CD4-positive, alpha-beta T cell treated with Interleukin-1 beta for 1 hour (primary cell): Measurements from ENCODE around the gene PPM1L.
A peak's percentile ranks its signal among the peaks of the same experiment; 100 is the strongest.

Experiments
- DNase-seq, 2 donors: peaks; one replicate each; pipeline ENCODE4 v3.0.0-alpha.2; 2020 to 2022

The PPM1L gene

DNA sequence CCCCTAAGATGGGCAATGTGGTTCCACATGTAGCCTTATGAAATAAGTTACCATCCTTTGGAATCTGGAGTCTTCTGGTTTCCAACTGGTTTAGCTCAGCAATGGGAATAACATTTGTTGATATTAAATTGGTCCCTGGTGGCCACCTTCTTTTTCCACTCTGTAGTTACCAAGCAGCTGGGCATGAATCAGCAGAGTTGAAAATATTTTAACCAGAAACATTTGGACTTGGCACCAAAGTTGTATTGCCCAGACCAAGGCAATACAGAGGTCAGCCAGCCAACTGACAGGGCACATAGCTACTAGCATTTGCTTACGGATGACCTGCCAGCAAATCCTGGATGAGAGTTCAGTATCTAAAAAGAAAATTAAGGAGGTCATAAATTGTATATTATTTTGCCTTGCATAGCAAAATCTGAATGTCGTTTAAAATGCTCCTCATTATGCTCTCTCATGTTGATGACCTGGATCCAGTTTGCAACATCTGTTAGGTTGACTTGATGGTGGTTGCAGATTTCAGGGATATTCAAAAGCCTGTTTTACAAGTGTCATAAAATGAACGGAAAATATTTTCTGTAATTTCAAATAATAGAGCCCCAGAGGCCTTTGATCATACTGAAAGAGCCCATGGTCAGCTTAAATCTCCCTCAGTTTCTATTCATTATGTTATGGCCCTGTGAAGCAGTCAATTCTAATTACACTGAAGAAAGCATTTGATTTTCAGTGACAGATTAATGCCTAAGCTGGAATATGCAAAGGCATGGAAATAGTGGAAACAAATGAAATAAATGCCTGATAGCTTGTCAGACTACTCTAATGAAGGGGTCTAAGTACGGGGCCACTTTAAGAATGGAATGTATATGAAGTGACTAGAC is 54.6 kb downstream of the PPM1L start:
- DNase-seq, result no peak

DNA sequence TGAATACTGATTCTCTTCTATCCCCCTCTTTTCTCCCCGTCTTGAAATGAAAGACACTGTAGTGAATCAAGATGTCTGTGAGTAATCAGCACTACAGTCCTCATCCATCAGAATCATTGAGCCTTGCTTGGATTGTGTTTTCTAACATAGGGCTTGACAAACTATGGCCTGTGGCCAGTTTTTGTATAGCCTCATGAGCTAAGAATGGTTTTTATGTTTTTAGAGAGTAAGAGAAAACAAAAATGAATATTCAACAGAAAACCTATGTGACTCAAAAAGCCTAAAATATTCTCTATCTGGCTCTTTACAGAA is 55.2 kb downstream of the PPM1L start:
- no peak for DNase-seq

DNA sequence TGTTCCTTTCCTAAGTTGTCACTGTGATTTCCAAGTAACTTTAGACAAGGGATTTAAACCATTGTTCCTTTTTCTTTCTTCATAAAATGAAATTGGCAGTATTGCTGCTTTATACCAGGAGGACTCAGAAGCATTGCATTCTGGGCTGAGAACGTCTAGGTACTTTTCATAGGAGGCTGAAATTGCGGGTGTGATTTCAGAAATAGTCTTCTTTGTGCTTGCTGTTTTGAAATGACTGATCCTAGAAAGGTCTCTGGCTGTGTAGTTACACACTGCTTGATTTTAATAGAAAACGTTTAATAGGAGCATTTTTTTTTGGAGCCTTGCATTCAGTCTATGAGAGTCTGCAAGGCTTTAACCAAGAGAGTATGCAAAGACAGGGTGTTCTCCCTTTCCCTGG is 56.3 kb downstream of the PPM1L start:
- no peak for DNase-seq

DNA sequence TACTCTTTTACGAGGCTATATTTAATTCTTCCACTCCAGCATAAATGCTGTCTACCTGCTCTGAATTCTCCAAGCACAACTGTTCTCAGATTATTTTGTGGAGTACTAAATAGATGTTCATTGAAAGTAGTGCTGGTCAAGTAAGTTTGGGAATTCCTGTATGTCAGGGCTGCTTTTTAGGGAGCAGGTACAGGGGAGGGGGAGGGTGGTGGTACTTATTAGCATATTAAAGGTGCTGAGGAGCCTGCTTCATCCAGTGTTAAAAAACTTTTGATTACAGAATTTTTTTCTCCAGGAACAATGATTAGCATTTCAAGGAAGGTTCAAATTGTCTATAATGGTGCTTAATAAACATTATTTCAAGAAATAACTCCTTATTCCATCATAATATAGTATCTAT is 59.2 kb downstream of the PPM1L start:
- DNase-seq, result no peak

DNA sequence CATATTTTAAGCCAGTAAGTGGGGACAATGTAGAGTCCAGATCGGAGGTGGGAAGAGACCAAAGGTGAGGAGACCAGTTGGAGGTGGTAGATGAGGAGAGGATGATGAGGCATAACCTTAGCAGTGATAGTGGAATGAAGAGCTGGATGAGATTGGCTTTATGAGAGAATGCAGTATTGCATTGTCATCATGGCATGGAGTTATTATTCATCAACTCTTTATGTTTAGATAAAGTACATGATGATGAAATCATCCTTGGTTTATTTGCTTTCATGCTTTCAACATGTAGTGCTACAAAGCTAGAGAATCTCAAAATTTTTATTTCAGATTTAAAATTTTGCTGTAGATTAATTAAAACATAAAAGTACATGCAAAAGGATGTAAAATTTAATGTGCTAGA is 64.0 kb downstream of the PPM1L start:
- no peak for DNase-seq

DNA sequence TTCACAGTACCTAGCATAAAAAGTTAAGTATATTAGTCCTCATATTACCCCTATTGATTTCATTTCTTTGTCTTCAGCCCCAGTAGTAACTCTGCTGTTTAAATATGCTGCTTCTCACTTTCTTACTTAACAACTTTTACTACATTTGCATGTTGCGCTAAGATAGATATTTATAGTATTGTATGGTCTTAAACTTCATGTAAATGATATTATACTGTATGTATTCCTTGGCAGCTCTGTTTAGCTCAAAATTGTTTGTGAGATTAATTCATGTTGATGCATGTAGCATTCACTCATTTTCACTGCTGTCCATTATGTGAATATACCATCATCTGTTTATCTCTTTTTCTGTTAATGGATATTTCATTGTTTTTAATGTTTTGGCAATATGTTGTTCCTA is 64.4 kb downstream of the PPM1L start:
- DNase-seq, result no peak

DNA sequence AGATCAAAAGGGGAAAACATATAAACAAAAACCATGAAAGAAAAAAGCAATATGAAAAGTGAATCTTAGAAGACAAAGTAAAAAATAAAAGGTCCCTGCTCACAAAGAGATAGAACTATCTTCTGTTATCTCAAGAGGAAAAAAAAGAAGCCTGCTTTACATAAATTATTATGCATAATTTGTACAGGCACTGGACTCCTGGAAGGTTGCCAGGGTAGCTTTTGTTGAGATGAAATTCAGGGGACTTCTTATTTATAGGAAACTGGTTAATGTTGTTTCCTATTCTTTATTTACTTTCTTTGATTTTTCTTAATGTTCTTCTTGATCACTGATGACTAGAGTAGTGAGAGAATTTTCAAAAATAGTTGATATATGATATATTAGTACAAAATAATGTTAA is 66.9 kb downstream of the PPM1L start:
- no peak for DNase-seq

DNA sequence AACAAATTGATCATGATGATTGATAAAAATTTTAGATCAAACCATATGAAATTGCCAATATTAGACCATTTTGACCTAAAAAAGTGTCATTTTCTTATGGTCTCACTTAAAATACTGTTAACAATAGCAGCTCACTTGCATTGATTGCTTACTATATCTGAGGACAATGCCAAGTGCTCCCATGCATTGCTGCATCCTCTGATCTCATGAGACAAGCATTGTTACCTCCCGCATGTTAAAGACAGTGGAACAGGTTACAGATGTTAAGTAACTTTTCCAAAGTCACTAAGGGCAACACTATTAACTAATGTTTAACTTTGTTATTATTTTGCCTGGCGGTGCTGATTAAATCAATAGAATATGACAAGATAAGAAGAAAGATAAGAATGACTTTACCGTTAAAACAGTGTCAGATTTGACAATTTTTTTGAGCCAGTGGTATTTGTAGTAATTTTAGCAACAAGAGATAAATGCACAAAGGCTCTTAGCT is 69.3 kb downstream of the PPM1L start:
- no peak for DNase-seq

DNA sequence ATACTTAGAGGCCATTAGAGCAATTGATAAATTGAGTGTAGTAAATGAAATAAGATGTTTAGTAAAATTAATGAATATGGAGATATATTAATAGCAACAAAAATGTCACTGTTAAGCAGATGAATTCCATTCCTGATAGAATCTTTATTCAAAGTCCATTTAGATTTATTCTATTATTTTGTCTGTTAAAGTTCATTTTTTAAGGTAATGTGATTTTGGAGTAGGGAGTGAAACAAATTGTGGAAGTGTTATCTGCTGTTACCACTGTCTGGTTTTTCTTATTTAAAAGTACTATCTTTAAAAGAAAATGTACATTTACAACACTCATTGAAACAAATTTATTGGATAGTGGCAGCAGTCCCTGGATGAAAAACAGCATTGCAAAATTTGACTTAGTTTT is 70.4 kb downstream of the PPM1L start:
- no peak for DNase-seq

DNA sequence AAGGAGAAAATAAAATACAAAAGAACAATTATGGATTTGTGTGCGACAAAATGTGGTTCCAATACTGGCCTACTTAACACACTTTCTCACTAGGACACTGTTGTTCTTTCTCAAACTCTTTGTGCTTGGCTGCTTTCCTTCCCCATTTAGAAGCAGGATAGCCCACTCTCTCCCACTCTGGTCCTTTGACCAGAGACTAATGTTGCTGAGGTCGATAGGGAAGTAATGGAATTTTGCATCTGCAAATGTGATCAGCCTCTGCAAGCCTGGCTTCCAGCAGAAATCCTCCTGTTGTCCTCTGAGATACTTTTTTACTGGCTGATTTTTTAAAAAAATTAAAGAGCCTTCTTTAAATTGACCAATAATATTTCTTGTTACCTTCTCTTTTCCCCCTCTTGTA is 71.0 kb downstream of the PPM1L start:
- DNase-seq, result no peak

DNA sequence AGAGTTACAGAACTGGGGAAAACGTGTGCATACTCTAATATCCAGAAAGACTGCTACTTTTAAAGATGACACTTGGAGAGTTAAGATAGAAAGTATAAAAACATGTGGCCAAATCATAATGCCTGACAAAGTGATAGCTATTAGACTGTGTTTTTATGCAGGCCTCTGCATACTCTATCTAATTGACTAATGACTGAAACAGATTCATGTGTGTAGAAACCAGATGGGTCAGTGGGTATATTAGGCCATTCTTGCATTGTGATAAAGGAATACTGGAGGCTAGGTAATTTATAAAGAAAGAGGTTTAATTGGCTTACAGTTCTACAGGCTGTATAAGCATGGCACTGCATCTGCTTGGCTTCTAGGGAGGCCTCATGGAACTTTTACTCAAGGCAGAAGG is 71.5 kb downstream of the PPM1L start:
- no peak for DNase-seq

DNA sequence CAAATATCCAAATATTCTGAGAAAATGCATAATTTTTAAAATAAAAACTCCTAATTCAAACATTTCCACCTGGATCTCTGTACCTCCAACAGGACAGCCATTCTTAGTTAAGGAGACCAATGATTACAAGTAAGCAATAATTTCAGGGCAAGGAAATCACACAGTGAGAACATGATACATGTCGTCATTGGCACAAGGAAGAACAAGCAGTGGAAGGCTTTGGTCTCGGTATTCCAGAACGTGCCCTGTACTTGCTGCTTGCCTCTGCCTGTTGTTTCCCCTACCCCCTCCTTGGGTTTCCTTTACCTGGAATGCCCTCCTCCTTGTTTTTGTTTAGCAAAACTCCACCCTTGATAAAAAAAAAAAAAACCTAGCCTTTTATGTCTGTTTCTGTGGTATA is 72.8 kb downstream of the PPM1L start:
- no peak for DNase-seq

DNA sequence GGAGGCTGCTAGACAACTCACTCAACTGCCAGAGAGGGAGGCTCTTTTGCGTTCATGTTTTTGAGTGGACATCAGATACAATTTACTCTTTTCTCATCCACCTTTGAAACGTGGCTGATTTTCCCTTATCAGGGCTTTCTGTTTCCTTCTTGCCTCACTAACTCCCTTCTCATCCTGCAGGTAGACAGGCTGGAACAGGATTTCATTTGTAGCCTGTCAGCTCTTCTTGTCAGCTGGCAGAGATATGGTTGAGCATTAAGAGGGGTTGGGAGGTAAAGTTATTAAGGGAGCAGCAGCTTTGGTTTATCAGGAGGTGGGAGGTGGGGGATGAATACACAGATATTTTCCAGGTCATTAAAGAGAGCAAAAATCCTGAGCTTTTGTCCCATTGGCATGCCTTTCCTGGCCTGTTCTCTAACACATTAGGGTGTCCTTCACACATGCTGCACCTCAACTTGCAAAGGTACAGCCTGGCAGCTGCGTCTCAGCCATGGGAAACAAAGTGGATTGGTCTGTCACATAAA is 73.5 kb downstream of the PPM1L start:
- DNase-seq, result no peak

DNA sequence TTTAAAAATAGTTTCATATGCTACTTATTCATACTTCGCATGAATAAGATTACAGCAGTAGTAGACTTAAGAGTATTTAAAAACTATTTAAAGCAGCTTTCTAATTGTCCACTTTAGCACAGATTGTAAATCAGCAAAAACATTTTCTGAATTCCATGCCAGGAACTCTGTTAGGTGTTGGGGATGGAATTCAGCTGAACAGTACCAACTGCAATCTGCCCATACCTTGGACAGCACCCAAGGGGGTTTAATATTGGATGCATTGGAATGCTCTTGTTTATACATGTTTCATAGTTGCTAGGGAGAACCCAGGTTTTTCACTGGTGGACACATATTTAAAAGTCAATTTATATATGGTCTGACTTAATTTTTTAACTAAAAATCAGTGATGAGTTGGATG is 74.8 kb downstream of the PPM1L start:
- DNase-seq, result no peak

DNA sequence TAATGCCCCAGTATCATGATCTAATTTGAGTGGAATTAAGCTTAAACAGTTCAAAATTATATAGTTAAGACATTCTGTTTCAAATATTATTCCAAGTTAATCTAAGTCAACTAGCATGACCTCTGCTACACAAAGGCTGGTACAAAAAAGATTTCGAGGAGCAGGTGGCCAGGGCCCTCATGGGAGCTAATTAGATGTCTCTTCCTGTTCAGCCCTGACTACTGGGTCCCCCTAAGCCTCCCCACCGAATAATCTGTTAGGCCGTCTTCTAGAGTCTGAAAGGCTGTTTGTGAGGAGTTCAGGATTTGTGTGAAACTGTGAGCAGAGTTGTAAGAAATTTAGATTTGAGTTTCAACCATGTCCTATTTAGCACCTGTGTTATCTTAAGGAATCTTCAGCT is 75.4 kb downstream of the PPM1L start:
- no peak for DNase-seq

DNA sequence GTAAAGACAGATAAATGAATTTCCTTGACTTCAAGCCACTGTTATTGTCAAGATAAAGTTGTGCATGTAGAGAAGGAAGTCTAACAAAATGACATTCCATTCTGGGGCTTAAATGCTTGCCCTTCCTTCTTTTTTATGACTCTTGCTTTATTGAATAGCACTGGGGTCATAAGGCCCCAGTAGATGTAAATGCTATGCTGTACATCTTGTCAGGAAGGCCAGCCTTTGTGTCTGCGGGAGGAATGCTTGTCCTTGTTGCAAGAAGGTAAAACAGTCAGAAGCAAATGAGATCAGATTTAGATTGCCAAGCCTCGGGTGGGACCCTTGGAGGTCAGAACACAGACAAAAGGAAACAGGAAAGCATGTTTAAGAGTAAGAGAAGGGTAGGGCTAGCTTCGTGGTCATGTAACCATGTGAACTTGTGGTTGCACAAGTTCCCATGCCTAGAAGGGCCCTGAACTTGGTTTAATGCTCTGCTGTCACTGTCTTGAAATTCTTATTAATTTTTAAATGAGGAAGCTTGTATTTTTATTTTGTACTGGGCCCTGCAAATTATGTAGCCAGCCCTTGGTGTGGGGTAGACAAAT is 81.5 kb downstream of the PPM1L start:
- DNase-seq, result peak; percentile 0

DNA sequence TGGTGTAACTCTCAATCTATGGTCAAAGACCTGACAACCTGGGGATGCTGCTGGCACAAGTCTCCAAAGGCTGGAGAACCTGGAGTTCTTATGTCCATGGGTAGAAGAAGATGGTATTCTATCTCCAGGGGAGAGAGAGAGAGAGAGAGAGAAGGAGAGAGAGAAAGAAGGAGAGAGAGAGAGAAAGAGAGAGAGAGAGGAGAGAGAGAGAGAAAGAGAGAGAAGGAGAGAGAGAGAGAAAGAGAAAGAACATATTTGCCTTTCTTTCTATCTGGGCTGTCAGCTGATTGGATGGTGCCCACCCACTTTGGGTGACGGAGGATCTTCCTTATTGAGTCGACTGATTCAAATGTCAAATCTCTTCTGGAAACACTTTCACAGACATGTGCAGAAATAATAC is 84.6 kb downstream of the PPM1L start:
- DNase-seq, result no peak

DNA sequence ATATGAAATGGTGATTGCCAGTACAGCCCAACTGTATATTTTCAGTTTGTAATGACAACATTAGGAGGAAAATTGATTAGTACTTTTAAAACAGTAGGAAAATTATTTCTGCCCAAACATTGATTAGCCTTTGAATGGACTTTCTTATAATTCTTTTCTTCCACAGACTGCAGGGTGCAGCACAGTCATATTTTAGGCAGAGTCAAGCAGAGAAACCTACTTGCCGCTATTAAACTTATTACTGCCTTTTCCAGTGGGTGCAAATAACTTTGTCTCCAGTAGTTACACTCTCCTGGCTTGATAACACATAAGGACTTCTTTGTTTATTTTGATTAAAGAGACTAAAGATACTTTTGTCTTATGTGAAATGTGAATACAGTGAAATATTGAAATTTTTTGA is 85.4 kb downstream of the PPM1L start:
- DNase-seq, result no peak

DNA sequence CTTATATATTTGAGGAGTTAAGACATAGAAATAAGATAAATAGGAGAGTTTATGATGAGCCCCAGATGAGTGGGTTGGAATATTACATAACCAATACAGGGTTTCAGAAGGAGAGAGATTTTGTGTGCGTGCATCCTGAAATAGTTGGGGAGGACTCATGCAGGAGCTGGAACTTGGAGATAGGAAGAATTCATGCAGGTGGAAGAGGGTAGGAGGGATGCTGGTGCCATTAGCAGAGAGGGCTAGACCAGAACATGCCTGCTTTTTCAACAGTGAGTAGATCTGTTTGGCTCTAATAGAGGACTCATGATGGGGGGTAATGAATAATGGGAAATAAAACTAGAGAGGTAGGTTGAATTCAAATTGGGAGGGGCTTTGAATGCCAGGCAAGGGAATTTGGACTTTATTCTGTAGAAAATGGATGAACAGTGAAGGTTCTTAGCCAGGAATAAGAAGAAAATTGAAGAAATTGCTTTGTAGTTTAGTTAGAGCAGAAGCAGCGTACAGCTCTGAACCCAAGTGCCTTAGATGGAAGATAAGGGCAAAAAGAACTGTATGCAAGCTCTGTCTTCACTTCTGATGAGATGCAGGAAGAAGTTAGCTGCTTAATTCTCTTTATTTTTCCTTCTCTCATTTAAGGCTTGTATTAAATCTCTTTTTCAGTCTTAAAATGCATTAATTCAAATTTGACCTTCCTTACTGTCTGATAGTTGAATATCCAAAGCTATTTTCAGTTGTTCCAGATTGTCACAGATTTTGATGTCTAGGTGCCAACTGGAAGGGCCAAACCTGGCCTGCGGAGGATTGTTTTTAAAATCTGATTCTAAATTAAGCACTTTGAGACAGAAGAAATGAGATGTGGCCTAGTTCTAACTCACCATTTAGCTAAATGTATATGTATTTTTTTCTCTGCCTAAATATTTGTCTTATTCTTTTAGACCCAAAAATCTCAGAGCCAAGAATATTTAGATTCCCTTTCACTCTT is 86.3 kb downstream of the PPM1L start:
- no peak for DNase-seq

DNA sequence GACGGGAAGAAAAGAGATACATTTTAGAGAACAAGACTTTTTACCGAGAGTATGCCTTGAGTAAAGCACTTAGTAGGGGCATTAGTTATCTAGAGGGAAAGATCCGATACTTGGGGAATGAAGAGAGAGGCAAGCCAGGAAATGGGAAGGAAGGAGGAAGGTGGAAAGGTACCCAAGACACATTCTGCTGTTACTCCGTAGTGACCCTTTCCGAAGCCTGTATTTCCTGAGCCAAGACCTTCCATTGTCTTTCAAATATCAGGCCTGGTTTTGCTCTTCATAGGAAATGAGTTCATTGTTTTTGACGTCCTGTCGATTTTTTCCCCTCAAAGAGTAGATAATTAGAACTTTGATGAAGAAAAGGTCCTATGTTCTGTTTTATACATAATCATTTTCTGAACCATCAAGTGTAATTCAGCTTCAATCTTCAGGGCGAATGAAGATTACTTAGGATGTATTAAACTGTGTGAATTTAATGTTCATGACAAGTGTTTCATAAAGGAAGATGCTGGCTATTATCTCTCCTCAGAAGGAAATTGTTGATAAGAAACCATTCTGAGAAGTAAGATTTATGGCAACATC is 95.7 kb downstream of the PPM1L start:
- DNase-seq, result no peak

DNA sequence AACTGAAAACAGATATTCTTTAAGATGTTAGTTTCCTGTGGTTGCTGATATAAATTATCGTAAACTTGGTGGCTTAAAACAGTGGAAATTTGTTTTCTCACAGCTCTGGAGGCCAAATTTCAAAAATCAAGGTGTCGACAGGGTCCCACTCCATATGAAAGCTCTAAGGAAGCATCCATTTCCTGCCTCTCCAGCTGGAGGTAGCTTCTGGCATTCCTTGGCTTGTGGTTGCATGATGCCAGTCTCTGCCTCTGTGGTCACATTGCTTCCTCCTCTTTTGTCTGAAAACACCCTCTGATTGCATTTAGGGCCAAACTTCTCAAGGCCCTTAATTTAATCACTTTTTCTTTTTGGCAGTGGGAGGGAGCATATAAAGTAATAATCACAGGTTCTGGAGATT is 96.8 kb downstream of the PPM1L start:
- no peak for DNase-seq

DNA sequence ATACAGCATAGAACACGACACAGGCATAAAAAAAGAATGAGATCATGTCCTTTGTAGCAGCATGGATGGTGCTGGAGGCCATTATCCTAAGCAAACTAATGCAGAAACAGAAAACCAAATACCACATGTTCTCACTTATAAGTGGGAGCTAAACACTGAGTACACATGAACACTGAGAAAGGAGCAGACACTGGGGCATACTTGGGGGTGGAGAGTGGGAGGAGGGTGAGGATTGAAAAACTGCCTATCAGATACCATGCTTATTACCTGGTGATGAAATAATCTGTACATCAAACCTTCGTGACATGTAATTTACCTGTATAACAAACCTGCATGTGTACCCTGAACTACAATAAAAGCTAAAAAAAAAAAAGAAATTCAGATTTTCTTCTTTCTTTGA is 100.4 kb downstream of the PPM1L start:
- no peak for DNase-seq
